Calu3 (cell line): ENCODE measurements around the gene EPHA8. TPM values are rescaled to one million over a fixed set of nuclear protein-coding genes. Genes with fewer than 3 reads are reported as not detected.

Source experiments
- BruUV-seq: library from RNA; stranded (reverse); fragments of 400-500 nt; replicated peaks from 2 replicates; lab custom pipeline; 2021; lab: Mats Ljungman, UMichigan
- CTCF ChIA-PET: fragments of 300-600 bp; sonication (Branson Sonifier 250); formaldehyde crosslinking; loops from one replicate; lab custom pipeline; 2022; ENCODE audit warnings: antibody characterized with exemption; lab: Charles Lee
- DNase-seq: peaks from one replicate; pipeline ENCODE4 v3.0.0; 2022
- H3K27ac Mint-ChIP-seq: one replicate; pipeline ENCODE4 v1.8.0; 2022; ENCODE audit warnings: mixed read lengths; ENCODE audit not compliant: unreplicated experiment
- H3K27me3 Mint-ChIP-seq: one replicate; pipeline ENCODE4 v1.8.0; 2022; ENCODE audit warnings: mixed read lengths; ENCODE audit not compliant: unreplicated experiment
- H3K36me3 Mint-ChIP-seq: one replicate; pipeline ENCODE4 v1.8.0; 2022; ENCODE audit warnings: mild to moderate bottlenecking, moderate library complexity, mixed read lengths; ENCODE audit not compliant: insufficient read depth, unreplicated experiment
- H3K4me1 Mint-ChIP-seq: one replicate; pipeline ENCODE4 v1.8.0; 2022; ENCODE audit warnings: mild to moderate bottlenecking, low read depth, mixed read lengths; ENCODE audit not compliant: unreplicated experiment
- H3K4me3 Mint-ChIP-seq: one replicate; pipeline ENCODE4 v1.8.0; 2022; ENCODE audit warnings: mild to moderate bottlenecking, low read depth, moderate library complexity, mixed read lengths; ENCODE audit not compliant: unreplicated experiment
- H3K9me3 Mint-ChIP-seq: one replicate; pipeline ENCODE4 v1.8.0; 2022; ENCODE audit warnings: low read depth, mixed read lengths; ENCODE audit not compliant: unreplicated experiment
- CTCF ChIP-seq: fragments of 200-600 bp; IDR thresholded peaks from one replicate; pipeline ENCODE4 v1.8.0; 2022; ENCODE audit warnings: antibody characterized with exemption; ENCODE audit not compliant: unreplicated experiment
- intact Hi-C: fragments of 100-400 bp; cut with micrococcal nuclease; formaldehyde crosslinking; loops from one replicate; pipeline ENCODE4 v1.10.0; 2022; ENCODE audit not compliant: unreplicated experiment
- microRNA-seq: library from miRNA; unstranded; fragments of <30 nt; microRNA quantifications from one replicate; pipeline ENCODE4 v1.2.0, GENCODE V29; 2022
- total RNA-seq: library from RNA; stranded (reverse); gene quantifications from 2 replicates; pipeline ENCODE4 v1.2.3, GENCODE V29; 2022

EPHA8 gene
- total RNA-seq, 1 experiment from 2014 or later = not detected

- CTCF ChIA-PET = no interaction called here
Observed at GRCh38 chr1:22651941-22652856, 88.9 kb downstream of the EPHA8 start.

GRCh38 chr1:22652881-22653316, 89.6 kb downstream of the EPHA8 start, which contains the start of gene C1QB:
C1QB (plus strand) TSS chr1:22653236; CDS start chr1:22659463, 6,227 bp downstream.
- intact Hi-C loops = no loop called here
- DNase-seq = no peak
- H3K4me1 Mint-ChIP-seq = no peaks in the 10 kb centered on the region
- peaks cover 93% of the 10 kb centered on the region for H3K27me3 Mint-ChIP-seq
- TF ChIP-seq CTCF = no peak
- CTCF ChIA-PET = no interaction called here
- BruUV-seq = no TSS peak
- H3K9me3 Mint-ChIP-seq = no peaks in the 10 kb centered on the region
- no peak within 1 kb of the TSS for H3K4me3 Mint-ChIP-seq
- no peak within 1 kb of the TSS for H3K27ac Mint-ChIP-seq
- no peaks in the 10 kb centered on the region for H3K36me3 Mint-ChIP-seq

More at GRCh38 chr1:22651941-22652856, 88.9 kb downstream of the EPHA8 start:
- Mint-ChIP-seq H3K4me3 (no peak overlapping the region), H3K27ac (no peak overlapping the region), H3K9me3 (no peaks in the 10 kb centered on the region), H3K27me3 (peaks cover 86% of the 10 kb centered on the region), H3K36me3 (no peaks in the 10 kb centered on the region), H3K4me1 (no peaks in the 10 kb centered on the region)
- intact Hi-C loops = no loop called here
- TF ChIP-seq CTCF = no peak
- DNase-seq = no peak
- no TSS peak for BruUV-seq

Small RNA genes lying within 50 kb of the gene (microRNA-seq; reads per million reads assigned to microRNA genes)
- not detected for gene MIR6127

Other genes starting within 250 kb of the EPHA8 start
- 17.8 and 18.7 TPM in 2 replicates for gene ZBTB40, start 111.6 kb upstream of the EPHA8 start, total RNA-seq
- not detected in 2 replicates for gene C1QA, start 73.1 kb downstream of the EPHA8 start, total RNA-seq
- not detected in 2 replicates for gene C1QC, start 80.1 kb downstream of the EPHA8 start, total RNA-seq
- not detected in 2 replicates for gene C1QB, start 89.7 kb downstream of the EPHA8 start, total RNA-seq
- 15.6 and 19.3 TPM in 2 replicates for gene EPHB2, start 147.3 kb downstream of the EPHA8 start, total RNA-seq